GM04504 (cell line): ENCODE data around the gene WHRN.

ENCODE experiments used
- DNase-seq: peaks from one replicate; pipeline ENCODE4 v3.0.0-alpha.2; 2012; ENCODE audit warnings: low read depth

The WHRN gene

GRCh38 chr9:114397219-114397847 is 107.9 kb downstream of the WHRN start:
- DNase-seq, result no peak

GRCh38 chr9:114396558-114397218 is 108.6 kb downstream of the WHRN start:
- peak; percentile 71 for DNase-seq

GRCh38 chr9:114395768-114396167 is 109.5 kb downstream of the WHRN start:
- no peak for DNase-seq

- no peak for DNase-seq
These were observed 110.0 kb downstream of the WHRN start for GRCh38 chr9:114395334-114395617.

DNA sequence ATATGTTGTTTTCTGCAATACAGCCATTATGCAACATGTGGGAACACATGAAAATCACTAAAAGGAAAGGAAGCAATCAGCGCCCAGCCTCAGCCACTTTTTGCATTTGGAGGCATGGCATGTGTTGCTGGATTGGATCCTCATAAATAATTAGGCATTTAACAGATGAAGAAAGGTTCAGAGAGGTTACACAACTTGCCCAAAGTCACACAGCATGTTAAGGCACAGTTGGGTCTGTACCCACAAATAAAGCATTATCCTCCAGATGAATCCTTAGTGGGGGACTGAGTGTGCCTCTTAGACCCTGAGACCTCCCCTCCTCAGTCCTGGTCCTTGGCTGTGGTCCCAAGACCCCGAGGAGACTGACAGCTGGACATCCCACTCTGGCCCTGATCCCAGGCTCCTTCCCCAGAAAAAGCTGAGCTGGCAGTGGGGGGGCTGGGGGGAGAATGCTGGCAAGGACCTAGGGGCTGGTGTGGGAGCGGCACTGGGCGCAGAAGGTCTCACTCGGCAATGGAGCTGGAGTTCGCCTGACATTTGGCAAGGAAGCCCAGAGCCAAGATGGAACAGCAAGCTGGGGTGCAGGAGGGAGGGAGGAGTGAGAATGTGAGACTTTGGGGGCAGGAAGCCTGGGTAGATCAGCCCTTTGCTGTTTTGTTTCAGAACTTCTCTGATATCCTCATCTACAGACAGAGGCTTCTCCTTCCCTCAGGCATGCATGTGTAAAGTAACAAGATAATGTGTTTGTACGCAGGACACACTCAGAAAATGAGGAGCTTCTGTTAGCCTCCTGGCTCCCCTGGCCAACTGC is 110.5 kb downstream of the WHRN start:
- no peak for DNase-seq

DNA sequence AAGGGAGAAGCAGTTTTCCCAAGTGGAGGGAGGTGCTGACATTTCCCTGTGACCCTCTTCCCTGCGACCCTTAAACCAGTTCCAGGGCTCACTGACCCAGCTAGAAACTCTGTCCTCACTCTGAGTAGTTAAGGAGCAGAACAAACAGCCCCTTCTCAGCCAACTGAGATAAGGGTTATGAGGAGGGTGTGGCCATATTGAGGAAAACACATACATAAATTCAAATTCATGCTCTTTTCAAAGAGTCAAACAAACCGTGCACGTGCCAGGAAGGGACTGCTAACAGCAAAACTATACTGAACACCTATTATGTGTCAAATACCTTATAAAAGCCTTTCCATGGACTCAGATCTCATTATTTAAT is 112.5 kb downstream of the WHRN start:
- no peak for DNase-seq

- no peak for DNase-seq
These were observed 114.3 kb downstream of the WHRN start for GRCh38 chr9:114390952-114391351.

DNA sequence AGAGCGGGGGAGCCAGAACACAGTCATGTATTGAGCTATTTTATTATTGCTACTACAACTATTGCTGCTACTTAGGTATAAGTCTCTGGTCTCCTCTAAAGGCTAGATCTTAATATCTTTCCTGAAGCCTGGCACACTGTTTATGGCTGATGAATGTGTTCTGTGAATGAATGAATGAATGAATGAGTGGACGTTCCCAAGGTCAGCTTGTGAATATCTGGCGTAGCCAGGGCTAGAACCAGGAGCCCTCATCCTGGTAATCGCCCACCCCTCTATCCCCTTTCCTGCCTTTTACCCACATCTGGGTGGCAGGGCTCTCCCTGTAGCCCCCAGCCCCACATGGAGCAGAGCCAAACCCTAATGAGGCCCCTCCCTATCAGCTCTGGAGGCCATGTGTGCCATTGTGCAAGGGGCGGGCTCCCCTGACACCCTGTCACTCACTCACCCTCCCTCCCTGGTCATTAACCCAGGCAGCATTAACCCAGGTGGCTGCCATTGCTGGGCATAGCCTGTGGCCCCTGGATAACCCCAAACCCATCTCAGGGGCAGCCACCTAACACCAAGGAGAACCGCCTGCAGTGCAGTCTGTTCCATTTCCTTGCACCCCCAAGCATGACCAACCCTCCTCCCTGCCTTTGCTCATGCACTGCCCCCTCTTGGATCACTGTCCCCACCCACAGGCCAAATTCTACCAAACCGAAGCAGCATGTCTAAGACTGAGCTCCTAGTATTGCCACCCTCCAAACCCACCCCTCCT is 115.5 kb downstream of the WHRN start:
- no peak for DNase-seq

GRCh38 chr9:114388764-114389375 is 116.4 kb downstream of the WHRN start:
- no peak for DNase-seq

DNA sequence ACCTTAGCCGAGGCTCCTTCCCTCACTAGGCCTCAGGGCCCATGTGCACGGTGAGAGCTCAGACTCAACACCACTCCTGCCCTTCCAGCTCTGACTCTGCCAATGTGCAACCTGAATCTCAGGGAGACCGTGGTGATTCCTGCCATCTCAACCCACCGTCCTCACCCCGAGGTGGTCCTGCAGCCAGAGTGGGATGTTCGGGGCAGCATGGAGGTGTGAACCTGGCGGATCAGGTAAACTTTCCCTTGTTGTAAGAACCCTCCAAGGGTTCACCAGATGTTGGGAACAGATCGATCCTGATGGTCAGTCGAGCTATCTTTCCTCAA is 117.0 kb downstream of the WHRN start:
- DNase-seq, result no peak

DNA sequence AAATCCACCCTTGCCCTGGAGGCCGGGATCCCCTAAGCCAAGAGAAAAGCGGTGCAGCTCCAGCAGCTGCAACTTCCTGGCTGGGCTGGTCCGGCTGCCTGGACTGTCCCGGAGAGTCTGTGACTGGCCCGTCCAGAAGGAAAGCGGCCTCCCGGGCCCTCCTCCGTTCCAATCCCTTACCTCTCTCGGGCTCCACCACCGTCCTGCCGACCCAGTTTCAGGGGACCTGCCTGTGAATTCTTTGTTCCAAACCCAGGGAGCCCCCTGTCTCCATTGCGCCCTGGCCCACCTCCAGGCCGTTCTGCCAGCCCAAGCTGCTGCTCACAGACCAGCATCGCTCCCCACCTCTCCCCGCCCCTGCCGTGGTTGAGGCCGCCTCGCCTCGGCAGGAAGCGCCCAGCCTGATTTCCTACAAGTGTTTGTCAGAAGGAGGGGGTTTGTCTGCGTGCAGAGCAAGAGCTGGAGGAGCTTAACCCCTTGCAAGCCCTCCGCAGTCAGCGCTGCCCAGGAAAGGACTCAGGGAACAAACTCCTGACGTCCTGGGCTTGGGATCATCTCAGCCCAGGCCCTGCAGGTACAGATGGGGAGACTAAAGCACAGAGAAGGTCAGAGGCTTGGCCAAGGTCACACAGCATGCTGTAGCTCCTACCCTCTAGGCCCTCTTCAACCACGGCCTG is 117.5 kb downstream of the WHRN start, which contains the start of gene AKNA:
Gene AKNA, minus strand, starts transcription at position 303 of the 677 bp plus-strand sequence. CDS start 6,649 bp downstream, outside the sequence.
- DNase-seq, result peak; percentile 41

GRCh38 chr9:114386886-114387679 is 118.2 kb downstream of the WHRN start:
- DNase-seq, result no peak

DNA sequence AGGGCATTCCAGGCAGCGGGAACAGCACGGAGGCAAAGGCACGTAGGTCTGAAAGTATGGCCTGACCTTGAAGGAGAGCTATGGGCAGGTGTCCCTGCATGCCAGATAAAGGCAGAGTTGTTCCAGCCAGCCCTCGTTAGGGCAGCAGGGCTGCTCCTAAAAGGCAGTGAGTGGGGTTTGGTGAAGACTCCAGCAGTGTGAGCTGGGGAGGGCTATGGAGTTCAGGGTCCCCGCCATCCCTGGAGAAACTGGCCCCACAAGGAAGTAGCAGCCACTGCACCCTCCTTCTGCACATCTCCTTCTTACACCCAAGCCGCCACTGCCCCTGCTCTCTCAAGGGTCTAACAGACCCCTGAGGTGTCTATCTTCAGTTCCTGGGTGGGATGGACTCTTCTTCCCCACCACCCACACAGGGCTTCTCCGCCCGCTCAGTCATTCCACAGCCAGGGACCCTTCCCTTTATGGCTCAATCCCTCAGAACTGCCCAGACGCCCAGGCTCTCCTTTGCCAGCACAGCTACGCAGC is 118.8 kb downstream of the WHRN start:
- no peak for DNase-seq

DNA sequence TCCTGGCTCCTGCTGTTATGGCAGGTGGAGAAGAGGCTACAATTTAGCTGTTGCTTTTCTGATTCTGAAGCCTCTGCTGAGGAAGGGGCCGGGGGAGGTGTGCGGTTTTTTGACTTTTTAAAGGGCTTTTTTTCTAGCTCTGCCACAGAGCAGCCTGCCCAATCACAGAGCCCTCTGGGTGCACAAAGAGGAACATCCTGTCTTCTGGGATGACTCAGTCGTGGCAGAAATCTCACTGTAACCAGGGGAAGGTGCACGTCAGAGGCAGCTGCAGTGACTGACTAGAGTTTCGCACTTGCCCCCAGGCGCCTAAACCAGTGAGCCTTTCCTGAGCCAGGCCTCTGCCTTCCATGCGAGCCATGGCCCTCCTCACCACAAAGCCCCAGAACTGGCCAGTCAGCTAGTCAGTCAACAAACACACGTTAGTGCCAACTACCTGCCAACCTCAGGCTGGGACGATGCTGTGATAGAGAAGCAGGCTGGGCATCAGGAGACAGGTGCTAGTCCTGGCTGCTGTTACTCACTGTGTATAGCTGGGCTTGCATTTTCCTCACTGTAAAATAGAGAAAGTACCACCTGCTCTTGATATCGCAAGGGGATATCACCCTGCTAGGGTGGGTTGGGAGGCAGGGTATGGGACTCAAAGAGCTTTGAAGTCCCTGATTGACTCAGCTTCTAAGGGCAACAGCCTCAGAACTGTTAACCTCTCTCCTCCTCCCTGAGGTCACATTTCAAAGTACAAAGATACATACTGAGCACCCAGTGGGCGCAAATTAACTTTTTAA is 119.7 kb downstream of the WHRN start:
- DNase-seq, result peak; percentile 82

DNA sequence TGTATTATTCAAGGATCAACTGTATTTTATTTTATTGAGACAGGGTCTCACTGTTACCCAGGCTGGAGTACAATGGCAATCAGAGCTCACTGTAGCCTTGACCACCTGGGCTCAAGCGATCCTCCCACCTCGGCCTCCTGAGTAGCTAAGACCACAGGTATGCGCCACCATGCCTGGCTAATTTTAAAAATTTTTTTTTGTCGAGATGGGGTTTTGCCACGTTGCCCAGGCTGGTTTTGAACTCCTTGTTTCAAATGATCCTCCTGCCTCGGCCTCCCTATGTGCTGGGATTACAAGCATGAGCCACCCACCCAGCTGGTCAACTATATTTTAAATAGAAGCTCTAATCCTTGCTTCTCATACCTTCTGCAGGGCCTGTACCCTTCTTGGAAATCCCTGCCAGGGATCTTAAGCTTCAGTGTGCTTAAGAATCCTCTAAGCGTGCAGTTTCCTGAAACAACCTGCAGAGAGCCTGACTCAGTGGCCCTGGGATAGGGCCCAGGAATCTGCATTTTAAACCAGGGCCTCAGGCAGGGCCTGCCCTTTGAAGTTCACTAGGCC is 120.4 kb downstream of the WHRN start:
- no peak for DNase-seq

DNA sequence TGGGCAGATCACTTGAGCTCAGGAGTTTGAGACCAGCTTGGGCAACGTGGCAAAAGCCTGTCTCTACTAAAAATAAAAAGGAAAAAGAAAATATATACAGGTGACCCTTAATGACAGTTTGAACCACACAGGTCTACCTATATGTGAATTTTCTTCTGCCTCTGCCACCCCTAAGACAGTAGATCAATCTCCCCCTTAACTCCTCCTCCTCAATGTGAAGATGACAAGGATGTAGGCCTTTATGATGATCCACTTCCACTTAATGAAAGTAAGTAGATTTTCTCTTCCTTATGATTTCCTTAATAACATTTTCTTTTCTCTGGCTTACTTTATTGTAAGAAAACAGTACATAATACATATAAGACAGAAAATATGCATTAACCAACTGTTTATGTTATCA is 120.9 kb downstream of the WHRN start:
- no peak for DNase-seq

DNA sequence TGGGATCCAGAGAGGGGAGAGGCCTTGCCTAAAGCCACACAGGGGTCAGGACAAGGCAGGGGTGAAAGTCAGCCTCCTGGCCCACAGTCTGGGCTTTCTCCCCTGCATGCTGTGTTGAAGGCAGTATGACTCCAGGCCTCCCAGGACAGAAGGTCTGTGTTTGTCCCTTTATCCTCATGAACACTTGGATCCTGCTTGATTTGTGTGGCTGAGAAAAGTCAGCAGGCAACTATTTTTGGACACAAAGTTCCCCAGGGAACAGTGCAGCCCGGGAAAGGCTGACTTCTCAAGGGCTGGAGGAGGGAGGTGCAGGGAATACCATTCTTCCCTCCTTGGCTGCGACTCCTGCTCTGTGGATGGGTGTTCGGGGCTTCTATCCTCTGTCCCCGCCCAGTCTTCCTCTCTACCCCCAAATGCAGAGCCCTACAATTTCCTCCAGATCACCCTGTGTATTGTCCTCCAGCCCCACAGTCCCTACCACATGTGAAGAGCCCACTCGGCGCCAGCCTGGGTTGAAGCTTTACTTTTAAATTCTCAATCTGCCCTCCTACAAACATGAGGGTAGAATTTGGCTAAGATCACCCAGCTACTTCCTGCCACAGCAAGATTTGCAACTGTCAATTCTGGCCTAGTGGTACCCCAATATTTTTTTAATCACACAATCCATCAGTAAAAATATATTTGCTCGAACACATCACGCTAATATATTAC is 121.6 kb downstream of the WHRN start:
- peak; percentile 69 for DNase-seq

- no peak for DNase-seq
These were observed 122.4 kb downstream of the WHRN start for GRCh38 chr9:114382699-114383520.
